Measurements from ENCODE around the gene RPS15. TPM values are rescaled to one million over a fixed set of nuclear protein-coding genes. Genes with fewer than 3 reads are reported as not detected.

RPS15 gene
- total and polyA plus RNA-seq, 4 donors, result 243 to 822 (median 754) TPM

DNA sequence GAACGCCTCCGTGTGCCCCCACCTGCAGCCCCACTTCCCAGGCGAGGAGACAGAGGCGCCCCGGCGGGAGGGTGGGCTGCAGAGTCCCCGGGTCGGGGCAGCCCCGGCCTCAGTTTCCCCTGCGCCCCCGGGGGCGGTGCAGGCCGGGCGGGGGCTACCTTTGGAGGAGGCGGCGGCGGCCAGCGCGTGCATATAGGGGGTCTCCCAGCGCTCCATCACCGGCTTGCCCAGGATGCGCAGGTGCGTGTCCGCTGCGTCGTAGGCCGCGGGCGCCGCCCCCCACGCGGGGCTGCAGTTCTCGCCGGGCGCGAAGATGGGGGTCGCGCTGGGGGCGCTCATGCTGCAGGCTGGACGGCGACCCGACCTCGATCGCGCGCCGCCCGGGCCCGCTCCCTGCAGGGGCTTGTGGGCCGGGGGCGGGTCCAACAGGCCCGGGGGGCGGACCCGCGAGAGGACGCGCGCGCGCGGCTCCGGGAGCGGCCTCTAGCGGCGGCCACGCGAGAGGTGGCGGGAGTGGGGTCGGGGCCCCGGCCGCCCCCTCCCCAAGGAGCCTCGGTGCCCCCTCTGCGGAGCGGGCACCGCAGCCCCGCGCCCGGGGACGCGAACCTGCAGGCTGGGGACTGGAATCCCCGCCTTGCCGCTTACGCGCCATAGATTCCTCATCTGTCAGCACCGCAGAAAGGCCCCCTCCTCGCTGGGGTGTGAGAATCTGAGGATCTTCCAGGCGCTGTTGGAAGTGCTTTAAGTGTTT, 36.9 kb upstream of the RPS15 start, which contains the start of gene GAMT:
Gene GAMT (minus strand): TSS at position 405 of the 751 bp plus-strand sequence. CDS start 66 bp downstream, at position 339.
- H3K9me3 ChIP-seq (ENCODE audit: control insufficient read depth, insufficient read depth, low read length), result no peaks in the 10 kb centered on the region
- H3K4me1 ChIP-seq (ENCODE audit: control insufficient read depth, insufficient read depth, low read length), result peaks cover 35% of the 10 kb centered on the region
- H3K36me3 ChIP-seq (ENCODE audit: control insufficient read depth, insufficient read depth, low read length), result peaks cover 41% of the 10 kb centered on the region
- under 1% methylated on average over 82 of the region's 87 CpGs for WGBS (ENCODE audit: insufficient coverage)
- peak within 1 kb of the TSS; percentile 50 for H3K4me3 ChIP-seq (ENCODE audit: low read depth, low read length)
- DNase-seq (ENCODE audit: low read depth in 4 of 6, low spot score in 6 of 6), result peak in 3 of 6 donors; percentile 56 to 87 (median 87)
- peak within 1 kb of the TSS; percentile 52 for H3K27ac ChIP-seq (ENCODE audit: low read depth, low read length)
- H3K27me3 ChIP-seq (ENCODE audit: control insufficient read depth, insufficient read depth, low read length), result no peaks in the 10 kb centered on the region

DNA sequence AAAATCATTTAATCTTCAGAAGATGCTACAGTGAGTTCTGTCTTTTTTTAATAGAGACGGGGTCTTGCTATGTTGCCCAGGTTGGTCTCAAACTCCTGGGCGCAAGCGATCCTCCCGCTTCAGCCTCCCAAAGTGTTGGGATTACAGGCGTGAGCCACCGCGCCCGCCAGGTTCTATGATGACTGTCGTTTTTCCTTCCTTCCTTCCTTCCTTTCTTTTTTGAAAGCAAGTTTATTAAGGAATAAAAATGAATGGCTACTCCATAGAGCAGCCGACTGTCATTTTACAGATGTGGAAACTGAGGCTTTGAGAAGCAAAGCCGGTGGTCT, 36.3 kb upstream of the RPS15 start:
- peak overlapping the region; percentile 52 for H3K27ac ChIP-seq (ENCODE audit: low read depth, low read length)
- peaks cover 35% of the 10 kb centered on the region for H3K36me3 ChIP-seq (ENCODE audit: control insufficient read depth, insufficient read depth, low read length)
- DNase-seq (ENCODE audit: low read depth in 4 of 6, low spot score in 6 of 6), result no peak
- no peaks in the 10 kb centered on the region for H3K27me3 ChIP-seq (ENCODE audit: control insufficient read depth, insufficient read depth, low read length)
- peaks cover 40% of the 10 kb centered on the region for H3K4me1 ChIP-seq (ENCODE audit: control insufficient read depth, insufficient read depth, low read length)
- WGBS (ENCODE audit: insufficient coverage), result 84% methylated on average over 2 of the region's 11 CpGs
- H3K9me3 ChIP-seq (ENCODE audit: control insufficient read depth, insufficient read depth, low read length), result no peaks in the 10 kb centered on the region
- H3K4me3 ChIP-seq (ENCODE audit: low read depth, low read length), result peak overlapping the region; percentile 33

- Histone ChIP-seq H3K4me1 (ENCODE audit: control insufficient read depth, insufficient read depth, low read length) (peaks cover 41% of the 10 kb centered on the region), H3K9me3 (ENCODE audit: control insufficient read depth, insufficient read depth, low read length) (no peaks in the 10 kb centered on the region), H3K27me3 (ENCODE audit: control insufficient read depth, insufficient read depth, low read length) (no peaks in the 10 kb centered on the region), H3K4me3 (ENCODE audit: low read depth, low read length) (no peak overlapping the region), H3K36me3 (ENCODE audit: control insufficient read depth, insufficient read depth, low read length) (peaks cover 29% of the 10 kb centered on the region), H3K27ac (ENCODE audit: low read depth, low read length) (no peak overlapping the region)
- WGBS (ENCODE audit: insufficient coverage), result 70% methylated on average over 24 of the region's 25 CpGs
- DNase-seq (ENCODE audit: low read depth in 4 of 6, low spot score in 6 of 6), result no peak
Measured at GRCh38 chr19:1402411-1403070, 35.7 kb upstream of the RPS15 start.

DNA sequence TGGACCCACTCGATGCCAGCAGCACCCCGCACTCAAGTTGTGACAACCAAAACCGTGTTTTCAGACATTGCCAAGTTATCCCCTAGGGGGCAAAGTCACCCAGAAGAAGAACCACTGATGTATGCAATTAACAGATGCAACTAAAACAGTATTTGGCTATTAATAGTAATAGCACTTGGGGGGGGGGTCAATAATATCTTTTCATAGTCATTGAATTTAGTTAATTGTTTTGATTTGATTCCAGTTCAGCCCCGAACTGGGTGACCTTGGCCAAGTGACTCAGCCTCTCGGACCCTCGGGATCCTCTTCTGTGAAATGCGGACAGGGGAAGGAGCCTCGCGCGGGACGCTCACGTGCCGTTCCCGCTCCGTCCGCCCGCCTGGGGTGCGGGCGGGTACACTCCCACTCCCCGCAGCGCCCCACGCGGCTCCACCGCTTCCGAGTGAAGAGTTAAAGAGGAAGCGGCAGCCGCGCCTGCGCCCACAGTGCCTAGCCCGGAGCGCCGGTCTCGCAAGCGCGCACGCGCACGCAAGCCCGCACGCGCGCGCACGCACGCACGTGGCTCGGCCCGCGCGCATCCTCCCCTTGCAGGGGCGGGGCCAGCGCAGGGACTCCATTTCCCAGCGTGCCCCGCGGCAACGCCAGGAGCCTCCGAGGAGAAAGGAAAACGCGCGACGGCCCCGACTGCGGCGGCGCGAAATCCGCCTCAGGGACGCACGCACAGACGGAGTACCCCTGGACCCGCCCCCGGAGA, 31.2 kb upstream of the RPS15 start:
- H3K4me3 ChIP-seq (ENCODE audit: low read depth, low read length), result peak overlapping the region; percentile 71
- H3K36me3 ChIP-seq (ENCODE audit: control insufficient read depth, insufficient read depth, low read length), result peaks cover 34% of the 10 kb centered on the region
- no peaks in the 10 kb centered on the region for H3K9me3 ChIP-seq (ENCODE audit: control insufficient read depth, insufficient read depth, low read length)
- no peaks in the 10 kb centered on the region for H3K27me3 ChIP-seq (ENCODE audit: control insufficient read depth, insufficient read depth, low read length)
- under 1% methylated on average over 72 of the region's 72 CpGs for WGBS (ENCODE audit: insufficient coverage)
- peaks cover 55% of the 10 kb centered on the region for H3K4me1 ChIP-seq (ENCODE audit: control insufficient read depth, insufficient read depth, low read length)
- peak; percentile 95 to 100 (median 98) for DNase-seq (ENCODE audit: low read depth in 4 of 6, low spot score in 6 of 6)
- H3K27ac ChIP-seq (ENCODE audit: low read depth, low read length), result peak overlapping the region; percentile 75

DNA sequence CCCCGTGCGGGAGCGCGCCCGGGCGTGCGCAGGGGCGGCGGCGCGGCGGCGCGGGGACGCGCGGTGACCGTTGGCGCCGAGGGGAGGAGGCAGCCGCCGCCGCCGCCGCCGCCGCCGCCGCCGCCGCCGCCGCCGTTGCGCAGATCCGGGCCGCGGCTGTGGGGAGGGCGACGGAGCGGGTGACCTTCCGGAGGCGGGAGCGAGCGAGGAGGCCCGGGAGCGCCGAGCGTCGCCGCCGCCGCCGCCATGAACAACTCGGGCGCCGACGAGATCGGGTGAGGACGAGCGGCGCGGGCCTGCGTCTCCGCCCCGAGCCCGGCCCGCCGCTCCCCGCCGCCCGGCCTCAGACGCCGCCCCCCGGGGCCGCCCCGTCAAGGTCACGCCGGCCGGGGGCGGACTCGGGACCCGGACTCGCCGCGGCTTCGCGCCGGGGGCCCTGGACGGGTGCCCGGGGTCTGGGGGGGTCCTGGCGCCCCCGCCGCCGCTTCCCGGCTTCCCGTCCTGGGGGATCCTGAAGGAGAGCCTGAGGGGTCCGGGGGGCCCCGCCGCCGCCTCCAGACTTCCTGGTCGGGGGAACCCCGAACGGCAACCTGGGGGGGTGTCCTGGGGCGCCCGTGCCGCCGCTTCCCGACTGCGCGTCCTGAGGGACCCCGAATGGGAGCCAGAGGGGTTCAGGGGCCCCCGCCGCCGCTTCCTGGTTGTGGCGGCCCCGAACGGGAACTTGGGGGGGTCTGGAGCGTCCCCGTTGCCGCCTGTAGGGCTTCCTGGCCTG, 30.5 kb upstream of the RPS15 start, which contains the start of gene DAZAP1:
Gene DAZAP1 (plus strand): TSS at position 59 of the 772 bp plus-strand sequence. CDS start 188 bp downstream, at position 247.
- peaks cover 55% of the 10 kb centered on the region for H3K4me1 ChIP-seq (ENCODE audit: control insufficient read depth, insufficient read depth, low read length)
- no peak for DNase-seq (ENCODE audit: low read depth in 4 of 6, low spot score in 6 of 6)
- H3K27ac ChIP-seq (ENCODE audit: low read depth, low read length), result peak within 1 kb of the TSS; percentile 83
- H3K9me3 ChIP-seq (ENCODE audit: control insufficient read depth, insufficient read depth, low read length), result no peaks in the 10 kb centered on the region
- H3K4me3 ChIP-seq (ENCODE audit: low read depth, low read length), result peak within 1 kb of the TSS; percentile 85
- peaks cover 42% of the 10 kb centered on the region for H3K36me3 ChIP-seq (ENCODE audit: control insufficient read depth, insufficient read depth, low read length)
- no peaks in the 10 kb centered on the region for H3K27me3 ChIP-seq (ENCODE audit: control insufficient read depth, insufficient read depth, low read length)
- WGBS (ENCODE audit: insufficient coverage), result under 1% methylated on average over 121 of the region's 121 CpGs

- WGBS (ENCODE audit: insufficient coverage), result under 1% methylated on average over 57 of the region's 69 CpGs
- Histone ChIP-seq H3K27me3 (ENCODE audit: control insufficient read depth, insufficient read depth, low read length) (no peaks in the 10 kb centered on the region), H3K36me3 (ENCODE audit: control insufficient read depth, insufficient read depth, low read length) (peaks cover 50% of the 10 kb centered on the region), H3K9me3 (ENCODE audit: control insufficient read depth, insufficient read depth, low read length) (no peaks in the 10 kb centered on the region), H3K4me1 (ENCODE audit: control insufficient read depth, insufficient read depth, low read length) (peaks cover 59% of the 10 kb centered on the region), H3K27ac (ENCODE audit: low read depth, low read length) (peak overlapping the region; percentile 83), H3K4me3 (ENCODE audit: low read depth, low read length) (peak overlapping the region; percentile 85)
- DNase-seq (ENCODE audit: low read depth in 4 of 6, low spot score in 6 of 6), result peak in 2 of 6 donors; percentile 43 to 54
Measured at GRCh38 chr19:1408300-1409203, 29.6 kb upstream of the RPS15 start.

GRCh38 chr19:1409204-1410005, 28.8 kb upstream of the RPS15 start:
- WGBS (ENCODE audit: insufficient coverage), result 66% methylated on average over 32 of the region's 33 CpGs
- Histone ChIP-seq H3K4me1 (ENCODE audit: control insufficient read depth, insufficient read depth, low read length) (peaks cover 65% of the 10 kb centered on the region), H3K27ac (ENCODE audit: low read depth, low read length) (peak overlapping the region; percentile 83), H3K36me3 (ENCODE audit: control insufficient read depth, insufficient read depth, low read length) (peaks cover 51% of the 10 kb centered on the region), H3K9me3 (ENCODE audit: control insufficient read depth, insufficient read depth, low read length) (no peaks in the 10 kb centered on the region), H3K27me3 (ENCODE audit: control insufficient read depth, insufficient read depth, low read length) (no peaks in the 10 kb centered on the region), H3K4me3 (ENCODE audit: low read depth, low read length) (peak overlapping the region; percentile 85)
- no peak for DNase-seq (ENCODE audit: low read depth in 4 of 6, low spot score in 6 of 6)
